Colon (tissue), 2 donors: ENCODE measurements around the gene MCAT.

Experiments used
- FAIRE-seq: peaks from 2 replicates; lab custom pipeline; 2012; peaks lifted over from hg19 to GRCh38; lab: Jason Lieb, UNC
- donor health status: control.
- donor health status: control.

Gene MCAT

DNA sequence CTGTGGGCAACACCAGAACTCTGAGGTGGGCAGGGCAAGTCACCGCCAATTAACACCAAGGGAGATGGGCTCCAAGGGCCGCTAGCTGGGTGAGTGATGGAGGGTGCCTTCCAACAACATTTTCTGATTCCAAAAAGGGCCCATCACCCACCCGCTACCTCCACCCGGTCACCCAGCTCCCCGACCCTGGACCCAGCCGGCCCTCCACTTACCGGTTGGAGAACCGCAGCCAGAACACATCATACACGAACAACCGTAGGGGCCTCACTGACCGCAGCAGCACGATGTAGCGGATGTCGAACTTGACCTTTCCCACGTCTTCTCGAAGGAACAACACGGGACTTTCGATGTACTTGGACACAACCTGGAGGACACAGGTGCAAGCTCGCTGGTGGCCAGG, 29.0 kb upstream of the MCAT start:
- FAIRE-seq, result no peak

GRCh38 chr22:43171607-43172006, 28.4 kb upstream of the MCAT start:
- no peak for FAIRE-seq

DNA sequence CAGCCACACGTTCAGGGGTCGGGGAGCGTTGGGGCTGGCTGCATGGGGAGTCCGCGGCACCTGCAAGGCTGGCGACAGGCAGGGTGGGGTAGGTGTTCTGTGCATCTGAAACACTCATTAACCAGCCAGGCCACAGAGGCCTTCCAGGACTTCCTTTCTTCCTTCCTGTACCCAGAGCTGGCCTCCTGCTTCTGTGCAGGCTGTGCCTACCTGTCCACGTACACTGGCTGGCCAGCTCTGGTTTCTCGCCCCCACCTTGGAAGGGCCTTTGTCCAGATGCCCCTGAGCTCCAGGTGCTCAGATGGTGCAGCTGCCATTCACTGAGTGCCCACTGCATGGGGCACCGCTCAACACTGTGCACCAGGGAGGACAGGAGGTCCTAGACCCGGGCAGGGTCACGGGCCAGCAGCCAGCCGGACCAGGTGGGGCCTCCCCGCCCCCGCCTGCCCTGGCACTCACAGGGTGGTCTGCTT, 27.9 kb upstream of the MCAT start:
- FAIRE-seq, result no peak

GRCh38 chr22:43170131-43170480, 26.9 kb upstream of the MCAT start:
- no peak for FAIRE-seq

- no peak for FAIRE-seq
These were observed 26.3 kb upstream of the MCAT start for GRCh38 chr22:43169310-43170130.

DNA sequence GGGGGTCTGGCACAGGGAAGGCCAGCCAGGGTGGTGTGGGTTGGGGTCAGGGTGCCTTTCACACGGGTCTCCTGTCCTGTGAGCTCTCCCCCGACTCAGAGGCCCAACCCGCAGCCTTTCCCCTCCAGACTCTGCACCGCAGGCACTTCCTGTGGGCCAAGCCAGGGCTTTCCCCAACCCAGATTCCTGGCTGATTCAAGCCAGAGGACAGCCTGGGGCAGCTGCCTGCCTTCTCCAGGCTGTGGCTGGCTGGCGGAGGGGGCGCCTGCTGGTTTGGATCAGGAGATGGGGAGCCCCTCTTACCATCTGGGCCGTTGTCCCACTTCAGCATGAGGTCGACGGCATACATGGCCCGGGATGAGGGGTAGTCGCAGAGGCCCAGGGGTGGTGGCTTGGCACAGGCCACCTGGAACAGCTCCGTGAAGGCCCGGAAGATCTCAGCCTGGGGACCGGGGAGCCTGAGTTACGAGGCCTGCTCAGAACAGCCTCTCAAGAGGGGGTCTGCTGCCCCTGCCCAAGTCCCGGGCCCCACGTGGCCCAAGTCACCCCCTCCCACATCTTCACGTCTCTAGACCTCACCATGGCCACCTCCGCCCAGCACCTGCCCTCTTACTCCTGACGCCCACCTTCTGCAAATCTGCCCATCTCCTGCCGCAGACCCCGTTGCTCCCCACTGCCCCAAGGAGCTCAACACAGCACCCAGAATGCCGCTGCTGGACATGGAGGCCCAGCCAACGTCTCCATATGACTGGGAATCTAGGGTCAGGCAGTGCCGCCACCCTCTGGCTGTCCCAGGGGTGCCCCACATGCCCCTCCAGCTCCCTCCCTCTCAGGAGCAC, 25.5 kb upstream of the MCAT start:
- no peak for FAIRE-seq

DNA sequence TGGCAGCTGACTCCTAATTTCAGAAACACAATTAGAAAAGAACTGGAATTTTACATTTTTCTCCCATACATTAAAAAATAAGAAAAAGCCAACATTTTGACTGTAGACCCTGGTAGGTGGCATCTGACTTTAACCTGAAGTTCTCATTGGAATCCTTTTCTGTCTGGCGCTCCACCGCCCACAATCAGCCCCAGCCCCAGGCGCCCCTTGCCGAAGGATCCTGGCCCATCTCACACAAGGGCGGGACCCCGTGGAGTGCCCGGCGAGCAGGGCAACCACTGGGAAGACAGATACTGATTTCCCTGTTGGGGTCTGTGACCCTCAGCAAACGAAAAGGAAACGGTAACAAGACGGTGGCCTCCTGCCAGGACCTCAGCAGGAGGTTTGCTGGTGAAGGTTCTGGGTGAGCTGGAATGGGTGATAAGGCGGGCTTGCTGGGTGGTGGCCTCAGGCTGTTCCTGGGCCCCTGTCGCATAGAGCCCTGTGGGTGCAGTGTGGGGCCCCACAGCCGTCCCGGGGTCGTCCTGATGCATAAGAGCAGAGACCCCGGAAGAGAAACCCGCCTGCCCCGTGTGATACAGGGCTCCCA, 23.9 kb upstream of the MCAT start:
- FAIRE-seq, result no peak

DNA sequence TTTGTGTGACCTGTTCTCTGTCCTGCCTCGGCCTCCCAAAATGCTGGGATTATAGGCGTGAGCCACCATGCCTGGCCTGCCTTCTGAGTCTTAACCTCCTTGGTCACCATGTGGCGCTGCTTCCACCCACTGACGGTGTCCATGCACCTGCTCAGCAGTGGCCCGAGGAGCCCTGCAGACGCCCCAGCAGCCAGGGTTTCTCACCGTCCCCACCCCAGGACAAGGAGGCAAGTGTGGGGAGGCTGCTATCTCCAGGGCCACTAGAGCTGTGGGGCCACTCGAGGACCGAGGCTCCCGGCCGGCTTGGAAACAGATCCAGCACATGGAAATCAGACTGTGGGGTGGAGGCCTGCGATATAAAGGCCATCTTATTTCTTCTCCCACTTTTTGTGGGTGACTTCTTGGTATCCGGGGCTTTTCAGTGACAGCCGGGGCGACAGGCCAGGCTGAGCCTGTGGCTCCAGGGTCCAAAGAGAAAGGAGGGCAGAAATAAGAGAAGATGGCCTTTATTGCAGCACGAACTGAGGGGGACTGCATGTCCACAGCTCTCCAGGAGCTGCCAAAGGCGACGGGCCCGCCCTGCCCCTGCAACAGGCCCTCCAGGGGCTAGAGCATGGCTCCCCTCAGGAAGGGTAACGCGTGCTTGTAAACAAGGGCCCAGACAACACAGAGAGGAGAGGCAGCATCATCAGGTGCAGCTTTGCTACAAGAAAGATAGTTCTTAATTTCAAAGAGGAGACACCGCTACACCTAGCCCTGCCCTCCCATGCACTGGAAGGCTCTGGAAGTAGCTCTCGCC, 23.1 kb upstream of the MCAT start:
- FAIRE-seq, result no peak

DNA sequence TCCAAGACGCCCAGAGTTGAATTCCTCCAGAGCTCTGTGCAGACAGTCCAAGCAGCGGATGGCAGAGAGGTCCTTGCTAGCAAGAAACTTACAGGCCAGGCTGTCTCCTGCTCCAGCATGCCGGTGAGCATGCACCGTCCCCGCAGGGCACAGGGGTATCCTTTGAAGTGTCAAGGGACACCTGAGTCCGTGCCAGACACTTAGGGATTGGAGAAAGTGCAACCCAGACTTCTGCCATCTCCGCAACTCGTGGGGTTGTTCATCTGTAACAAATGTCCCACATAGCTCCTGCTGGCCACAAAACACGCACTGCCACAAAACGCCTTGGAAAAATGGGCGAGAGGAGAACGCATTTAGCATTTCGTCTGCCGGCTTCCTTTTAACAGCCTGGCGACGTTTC, 21.4 kb upstream of the MCAT start:
- FAIRE-seq, result no peak

DNA sequence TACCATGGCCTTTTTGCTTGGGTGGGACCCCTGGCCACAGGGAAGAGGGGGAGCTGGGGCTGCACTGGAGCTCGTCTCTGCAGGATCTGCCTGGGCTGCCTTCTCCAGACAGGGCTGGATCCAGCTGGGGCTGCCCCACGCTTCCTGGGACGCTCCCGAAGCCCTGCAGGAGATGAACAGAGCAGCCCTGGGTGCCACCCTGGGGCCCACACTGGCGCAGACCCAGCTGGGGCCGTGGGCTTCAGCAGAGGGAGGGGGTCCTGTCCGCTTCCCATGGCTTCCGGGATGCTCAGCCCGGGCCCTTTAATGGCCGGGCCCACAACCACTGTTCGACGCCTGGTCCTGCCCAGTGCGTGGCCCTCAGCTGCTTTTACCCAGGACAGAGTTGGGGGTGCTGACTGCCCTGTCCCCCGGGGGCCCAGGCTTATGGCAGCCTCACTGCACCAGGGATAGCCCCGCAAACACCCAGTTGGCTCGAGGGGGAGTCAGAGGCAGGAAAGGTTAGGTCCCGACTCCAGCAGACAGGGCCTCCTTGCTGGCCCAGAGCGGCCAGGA, 20.1 kb upstream of the MCAT start:
- FAIRE-seq, result no peak

GRCh38 chr22:43162412-43163150, 19.4 kb upstream of the MCAT start:
- FAIRE-seq, result no peak

- no peak for FAIRE-seq
These were observed 17.4 kb upstream of the MCAT start for GRCh38 chr22:43160497-43161126.

GRCh38 chr22:43159484-43160178, 16.4 kb upstream of the MCAT start:
- FAIRE-seq, result no peak

- no peak for FAIRE-seq
These were observed 15.7 kb upstream of the MCAT start for GRCh38 chr22:43158778-43159483.

DNA sequence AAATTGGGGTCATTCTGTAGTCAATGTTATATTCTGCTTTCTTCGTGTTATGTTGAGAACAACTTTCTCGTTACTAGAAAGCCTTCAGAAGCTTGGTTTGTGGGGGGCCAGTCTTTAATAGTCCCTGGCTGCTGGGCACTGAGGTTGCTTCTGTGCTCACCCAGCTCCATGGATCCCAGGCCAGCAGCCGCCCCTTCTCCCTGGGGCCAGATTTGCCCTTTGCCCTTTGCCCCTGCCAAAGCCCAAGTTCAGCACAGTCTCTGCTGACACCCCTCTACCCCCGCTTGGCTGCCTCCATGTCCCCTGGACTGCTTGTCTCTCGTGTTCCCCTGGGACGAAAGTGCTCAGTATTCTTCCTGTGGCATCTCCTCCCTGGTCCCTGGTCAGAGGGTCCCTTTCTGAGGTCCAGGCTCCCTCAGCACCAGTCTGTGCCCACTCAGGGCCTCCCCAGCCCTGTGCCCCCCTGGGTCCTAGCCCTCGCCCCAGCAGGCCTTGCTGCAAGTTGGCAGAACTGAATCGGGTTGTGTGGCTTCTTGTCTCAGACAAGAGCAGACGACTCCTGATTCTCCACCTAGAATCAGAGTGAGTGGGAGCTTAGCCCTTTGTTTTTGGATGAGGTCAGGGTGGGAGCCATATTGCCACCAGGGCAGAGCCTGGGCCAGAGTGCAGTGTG, 14.8 kb upstream of the MCAT start:
- no peak for FAIRE-seq

DNA sequence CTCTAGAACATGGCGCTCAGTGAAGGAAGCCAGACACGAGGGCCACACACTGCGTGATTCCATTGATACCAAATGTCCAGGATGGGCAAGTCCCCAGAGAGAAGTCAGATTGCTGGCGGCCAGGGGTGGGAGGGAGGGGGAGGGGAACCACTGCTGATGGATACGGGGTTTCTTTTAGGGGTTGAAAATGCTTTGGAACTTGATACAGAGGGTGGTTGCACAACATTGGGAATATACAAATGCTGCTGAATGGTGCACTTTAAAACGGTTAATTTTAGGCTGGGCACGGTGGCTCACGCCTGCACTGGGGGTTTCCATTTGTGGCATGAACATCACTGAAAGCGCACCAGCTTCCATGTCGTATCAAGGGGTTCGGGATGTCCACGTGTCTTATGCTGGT, 13.2 kb upstream of the MCAT start:
- FAIRE-seq, result no peak

DNA sequence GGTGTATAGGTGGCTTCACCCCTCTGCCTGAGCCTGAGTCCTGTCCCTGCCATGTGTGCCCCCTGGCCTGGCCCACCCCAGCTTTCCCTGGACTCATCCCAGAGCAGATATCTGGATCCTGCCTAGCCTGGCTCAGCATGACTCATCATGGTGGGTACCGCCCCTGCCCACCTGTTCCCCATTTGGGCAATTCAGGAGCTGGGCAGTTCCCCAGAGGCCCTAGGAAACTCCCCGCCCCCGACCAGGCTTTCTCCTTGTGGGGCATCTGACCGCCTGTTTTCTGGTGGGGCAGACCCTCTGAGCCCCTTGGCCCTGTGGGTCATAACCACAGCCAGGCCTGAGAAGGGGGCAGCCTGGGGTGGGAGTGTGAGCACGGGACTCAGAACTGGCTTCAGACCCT, 12.6 kb upstream of the MCAT start:
- no peak for FAIRE-seq

GRCh38 chr22:43154887-43155536, 11.8 kb upstream of the MCAT start:
- no peak for FAIRE-seq
